MV-4-11 (cell line): Measurements from ENCODE around the gene GRK3.
"Not testable (repeated sequence)": the region's sequence is repeated elsewhere in the genome, so short reads cannot be mapped to it uniquely, and the experiment has no call there.

Source experiments
- DNase-seq: peaks from one replicate; lab custom pipeline; 2025; lab: John Stamatoyannopoulos, UW

GRK3 gene

GRCh38 chr22:25564320-25564978 is at the start of gene GRK3:
GRK3 (plus strand) TSS chr22:25564675; CDS start chr22:25565041, 366 bp downstream.
- DNase-seq = peak; percentile 57

GRCh38 chr22:25518000-25518663 is 46.3 kb upstream of the GRK3 start:
- DNase-seq = no peak

DNA sequence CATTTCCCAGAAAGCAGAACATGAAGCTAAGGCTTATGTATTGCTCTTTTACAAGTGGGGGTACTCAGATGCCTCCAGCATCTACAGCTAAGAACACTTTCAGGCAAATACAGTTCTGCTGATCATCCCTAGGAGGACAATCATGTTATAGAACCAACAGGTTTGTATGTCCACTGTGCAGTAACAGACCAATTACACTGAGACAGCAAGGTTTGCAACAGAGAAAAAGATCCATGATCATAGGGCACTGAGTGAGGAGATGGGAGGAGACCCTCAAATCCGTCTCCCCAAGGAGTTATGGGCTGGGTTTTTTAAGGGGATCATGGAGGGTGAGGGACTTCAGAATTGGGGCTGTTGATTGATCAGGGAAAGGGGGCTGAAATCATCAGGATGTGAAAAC is 39.1 kb upstream of the GRK3 start:
- DNase-seq = no peak

DNA sequence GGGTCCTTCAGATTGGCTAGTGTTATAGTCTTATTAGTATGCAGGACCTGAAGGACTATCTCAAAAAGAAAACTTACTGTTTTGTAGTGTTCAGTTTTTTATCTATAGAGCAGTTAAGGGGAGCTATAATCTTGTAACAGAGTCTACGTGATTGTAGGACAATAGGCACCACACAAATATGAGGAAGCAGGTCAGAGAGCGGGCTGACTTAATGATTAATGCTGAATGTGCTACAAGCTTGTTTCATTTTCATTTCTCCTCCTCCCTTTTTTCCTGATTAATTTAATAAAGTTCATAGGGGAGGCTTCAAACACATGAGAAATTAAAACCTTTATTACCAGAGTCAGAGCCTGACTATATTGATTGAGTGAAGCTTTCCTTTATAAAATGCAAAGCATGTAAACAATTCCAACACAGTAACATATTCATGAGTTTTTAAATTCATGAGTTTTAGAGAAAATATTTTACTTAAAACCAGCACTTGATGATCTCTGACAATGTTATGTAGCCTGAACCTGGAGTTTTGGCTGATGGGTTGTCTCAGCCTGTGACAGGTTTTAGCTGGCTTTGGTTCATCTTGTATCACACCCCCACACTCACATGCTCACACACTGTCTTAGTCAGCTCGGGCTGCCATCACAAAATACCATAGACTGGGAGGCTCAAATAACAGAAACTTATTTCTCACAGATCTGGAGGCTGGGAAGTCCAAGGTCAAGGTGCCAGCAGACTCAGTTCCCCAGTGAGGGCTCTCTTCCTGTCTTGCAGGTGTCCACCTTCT is 38.5 kb upstream of the GRK3 start:
- DNase-seq = not testable (repeated sequence)

GRCh38 chr22:25527016-25527415 is 37.5 kb upstream of the GRK3 start:
- DNase-seq = not testable (repeated sequence)

- DNase-seq = not testable (repeated sequence)
These were observed 36.4 kb upstream of the GRK3 start for GRCh38 chr22:25528068-25528467.

- not testable (repeated sequence) for DNase-seq
These were observed 35.4 kb upstream of the GRK3 start for GRCh38 chr22:25529059-25529458.

GRCh38 chr22:25529541-25530137 is 34.8 kb upstream of the GRK3 start:
- not testable (repeated sequence) for DNase-seq

DNA sequence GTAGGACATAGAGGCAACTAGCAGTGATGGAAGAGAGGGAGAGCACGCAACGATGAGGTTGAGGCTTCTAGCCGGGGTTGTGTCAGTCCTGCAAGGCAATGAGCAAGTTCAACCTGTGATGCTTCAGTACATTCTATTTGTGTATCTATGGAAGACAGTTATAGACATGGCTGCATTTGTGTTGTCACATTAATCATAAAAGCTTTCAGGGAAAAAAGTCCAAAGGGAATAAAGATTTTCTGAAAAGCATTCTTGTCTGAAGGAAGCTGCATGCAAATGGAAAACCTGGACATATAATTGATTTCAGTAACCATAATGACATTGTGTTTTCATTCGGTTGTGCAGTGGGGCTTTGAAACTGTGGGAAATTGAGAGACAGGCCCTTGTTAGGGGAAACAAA is 32.8 kb upstream of the GRK3 start:
- not testable (repeated sequence) for DNase-seq

DNA sequence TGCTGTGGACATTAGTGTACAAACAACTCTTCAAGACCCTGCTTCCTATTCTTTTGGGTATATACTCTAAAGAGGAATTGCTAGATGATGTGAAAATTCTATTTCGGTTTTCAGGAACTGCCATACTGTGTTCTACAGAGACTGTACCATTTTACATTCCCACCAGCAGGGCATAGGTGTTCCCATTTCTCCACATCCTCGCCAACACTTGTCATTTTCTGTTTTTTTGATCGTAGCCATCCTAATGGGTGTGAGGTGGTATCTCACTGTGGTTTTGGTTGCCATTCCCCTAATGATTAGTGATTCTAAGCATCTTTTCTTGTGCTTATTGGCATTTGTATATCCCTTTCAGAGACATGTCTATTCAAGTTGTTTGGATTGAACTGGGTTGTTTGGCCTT is 29.8 kb upstream of the GRK3 start:
- no peak for DNase-seq

- DNase-seq = no peak
These were observed 27.9 kb upstream of the GRK3 start for GRCh38 chr22:25536589-25536988.

GRCh38 chr22:25540166-25540907 is 24.1 kb upstream of the GRK3 start:
- no peak for DNase-seq

- no peak for DNase-seq
These were observed 23.4 kb upstream of the GRK3 start for GRCh38 chr22:25540908-25541660.

- DNase-seq = no peak
These were observed 22.3 kb upstream of the GRK3 start for GRCh38 chr22:25542191-25542590.

DNA sequence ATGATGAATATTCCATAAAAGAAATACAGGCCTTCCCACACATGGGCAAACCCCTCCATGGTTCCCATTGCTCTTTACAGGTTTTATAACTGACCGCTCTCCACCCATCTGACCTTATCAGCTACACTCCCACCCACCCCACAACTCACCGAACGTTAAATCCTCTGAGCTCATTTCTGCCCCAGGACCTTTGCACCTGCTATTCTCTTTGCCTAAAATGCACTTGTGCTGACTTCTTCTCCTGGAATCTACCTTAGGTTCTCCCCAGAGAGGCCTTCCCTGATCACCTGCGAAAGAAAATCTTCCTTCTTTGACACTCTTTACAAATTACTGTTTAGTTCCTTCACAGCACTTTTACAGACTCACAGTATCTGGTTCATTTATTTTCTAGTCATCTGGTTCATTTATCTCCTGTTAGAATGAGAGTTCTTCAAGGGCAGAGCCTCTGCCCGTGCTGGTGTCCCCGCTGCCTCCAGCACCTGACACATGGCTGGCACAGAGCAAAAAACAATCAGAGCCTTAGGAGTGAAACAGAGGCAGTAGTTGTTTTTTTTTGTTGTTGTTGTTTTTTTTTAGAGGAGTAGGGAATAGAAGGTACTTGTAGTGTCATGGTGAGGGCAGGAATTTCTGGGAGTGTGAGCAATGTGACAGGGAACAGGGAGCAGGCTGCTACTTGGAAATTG is 21.6 kb upstream of the GRK3 start:
- no peak for DNase-seq

DNA sequence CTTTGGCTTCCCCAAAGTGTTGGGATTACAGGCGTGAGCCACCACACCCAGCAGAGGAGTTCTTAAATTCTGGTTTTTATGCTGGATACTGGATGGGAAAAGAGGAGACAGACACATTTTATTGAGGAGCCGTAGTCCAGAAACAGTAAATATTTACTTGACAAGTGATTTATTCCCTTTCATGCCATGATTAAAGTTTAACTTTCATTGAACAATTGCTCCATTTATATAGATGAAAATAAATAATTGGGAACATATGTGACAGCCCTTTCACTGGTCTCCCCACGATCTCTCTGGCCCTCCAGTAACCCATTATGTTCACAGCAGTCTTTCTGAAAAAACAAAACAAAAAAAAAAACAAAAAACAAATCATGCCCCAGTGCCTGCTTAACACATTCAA is 19.3 kb upstream of the GRK3 start:
- no peak for DNase-seq

GRCh38 chr22:25545672-25546071 is 18.8 kb upstream of the GRK3 start:
- DNase-seq = no peak

GRCh38 chr22:25546242-25546641 is 18.2 kb upstream of the GRK3 start:
- DNase-seq = peak; percentile 34

DNA sequence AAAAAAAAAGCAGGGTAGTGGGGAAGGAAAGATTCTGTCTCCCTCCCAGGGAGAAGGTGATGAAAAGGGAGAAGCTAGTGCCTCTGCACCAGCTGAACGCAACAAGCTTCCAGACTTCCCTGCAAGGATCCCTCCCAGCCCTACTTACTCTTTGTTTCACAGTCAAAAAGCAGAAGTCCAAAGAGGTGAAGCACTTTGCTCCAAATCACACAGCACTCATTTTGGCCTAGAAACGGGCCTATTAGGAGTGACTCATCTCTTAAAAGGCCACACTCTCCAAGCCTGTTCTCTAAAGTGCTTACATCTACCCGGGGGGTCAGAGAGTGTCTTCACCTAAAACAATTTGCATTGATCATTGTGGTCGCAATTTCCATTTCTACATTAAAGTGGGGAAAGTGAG is 17.7 kb upstream of the GRK3 start:
- DNase-seq = peak; percentile 92

DNA sequence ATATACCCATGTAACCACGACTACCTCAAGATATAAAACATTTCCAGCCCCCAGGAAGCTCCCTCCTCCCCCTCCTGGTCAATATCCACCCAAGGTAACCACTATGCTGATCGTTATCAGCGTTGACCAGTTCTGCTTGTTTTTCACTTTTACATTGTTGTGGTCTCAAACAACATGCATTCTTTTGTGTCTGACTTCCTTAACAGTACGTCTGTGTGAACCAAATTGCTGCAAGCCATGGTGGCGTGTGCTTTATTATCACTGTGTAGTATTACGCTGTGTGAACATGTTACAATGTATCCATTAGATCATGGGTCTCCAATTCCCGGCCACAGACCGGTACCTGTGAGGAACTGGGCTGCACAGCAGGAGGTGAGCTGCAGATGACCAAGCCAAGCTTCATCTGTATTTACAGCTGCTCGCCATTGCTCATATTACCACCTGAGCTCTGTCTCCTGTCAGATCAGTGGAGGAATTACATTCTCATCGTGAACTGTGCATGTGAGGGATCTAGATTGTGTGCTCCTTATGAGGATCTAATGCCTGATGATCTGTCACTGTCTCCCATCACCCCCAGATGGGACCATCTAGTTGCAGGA is 15.5 kb upstream of the GRK3 start:
- DNase-seq = no peak
